Measurements from ENCODE around the gene ALOX5. TPM values are rescaled to one million over a fixed set of nuclear protein-coding genes. Genes with fewer than 3 reads are reported as not detected.

The ALOX5 gene
- total and polyA plus RNA-seq, 2 of the 4 experiments (the other 2 are of a cell fraction) = not detected

DNA sequence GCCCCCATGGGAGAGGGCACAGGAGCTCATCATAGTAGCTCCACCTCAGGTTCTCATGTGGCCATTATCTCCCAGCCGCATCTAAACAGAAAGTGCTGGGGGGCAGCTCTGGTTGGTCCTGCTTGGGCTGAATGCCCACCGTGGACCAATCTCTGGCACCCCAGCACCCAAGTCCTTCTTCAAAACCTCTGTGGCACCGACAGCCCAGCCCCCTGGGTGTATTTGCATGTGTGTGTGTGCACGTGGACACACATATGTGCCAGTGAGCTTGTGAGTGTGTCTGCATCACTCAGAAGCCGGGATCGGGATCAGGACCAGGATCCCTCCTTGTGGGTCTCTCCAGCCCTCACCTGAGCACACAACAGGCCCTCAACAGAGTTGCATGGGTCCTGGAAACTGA, 68.2 kb downstream of the ALOX5 start:
- H4K5ac ChIP-seq (ENCODE audit: low read depth, low read length) = no peak overlapping the region
- H2BK5ac ChIP-seq (ENCODE audit: low read depth, low read length, poor library complexity, severe bottlenecking) = no peak overlapping the region
- BruUV-seq (replicated peaks) = no TSS peak
- H3K56ac ChIP-seq (ENCODE audit: extremely low read depth, insufficient read depth, low read length) = no peak overlapping the region
- H2AFZ ChIP-seq (replicated peaks; ENCODE audit: low read length, poor library complexity) = no peak overlapping the region
- no CpG with 5 or more reads among the region's 6 CpGs for WGBS, 2 experiments (ENCODE audit: extremely low coverage in 2 of 2, insufficient read length in 1 of 2)
- H2AK5ac ChIP-seq (ENCODE audit: low read depth, low read length) = no peak overlapping the region
- H2BK20ac ChIP-seq (ENCODE audit: low read depth, low read length) = no peak overlapping the region
- H3K4me3 ChIP-seq (ENCODE audit: insufficient read depth, low read depth, low read length) = no peak overlapping the region
- no peak overlapping the region for H3K23ac ChIP-seq (ENCODE audit: low read depth, low read length)
- ATAC-seq (ENCODE audit: low read depth) (no peak), DNase-seq (no peak)
- no peak overlapping the region for H3K18ac ChIP-seq (ENCODE audit: low read depth, low read length)
- H3K4me2 ChIP-seq (ENCODE audit: low read depth, low read length) = no peak overlapping the region
- in situ Hi-C loops (cut with MboI; ENCODE audit: low sequenced_read_pairs) (no loop called here), intact Hi-C loops (cut with micrococcal nuclease) (no loop called here), dilution Hi-C loops (cut with HindIII; ENCODE audit: low sequenced_read_pairs, unreplicated experiment) (no loop called here)
- no peak overlapping the region for H2AK9ac ChIP-seq (replicated peaks; ENCODE audit: low read depth, low read length, poor library complexity)
- H3K9me3 ChIP-seq (ENCODE audit: control insufficient read depth, insufficient read depth, low read length) = no peaks in the 10 kb centered on the region
- H2BK120ac ChIP-seq (ENCODE audit: low read depth, low read length) = no peak overlapping the region
- TF ChIP-seq CHD1 (IDR thresholded peaks at IDR 0.05; ENCODE audit: low read depth, low read length) = no peak
- no peak for TF ChIP-seq MXI1 (IDR thresholded peaks at IDR 0.05; ENCODE audit: borderline replicate concordance, low read depth, low read length)
- TF ChIP-seq RFX5 (IDR thresholded peaks at IDR 0.05; ENCODE audit: low read depth, low read length) = no peak
- no peak for TF ChIP-seq RAD21 (IDR thresholded peaks at IDR 0.05; ENCODE audit: low read length)
- TF ChIP-seq, protein P1, sequence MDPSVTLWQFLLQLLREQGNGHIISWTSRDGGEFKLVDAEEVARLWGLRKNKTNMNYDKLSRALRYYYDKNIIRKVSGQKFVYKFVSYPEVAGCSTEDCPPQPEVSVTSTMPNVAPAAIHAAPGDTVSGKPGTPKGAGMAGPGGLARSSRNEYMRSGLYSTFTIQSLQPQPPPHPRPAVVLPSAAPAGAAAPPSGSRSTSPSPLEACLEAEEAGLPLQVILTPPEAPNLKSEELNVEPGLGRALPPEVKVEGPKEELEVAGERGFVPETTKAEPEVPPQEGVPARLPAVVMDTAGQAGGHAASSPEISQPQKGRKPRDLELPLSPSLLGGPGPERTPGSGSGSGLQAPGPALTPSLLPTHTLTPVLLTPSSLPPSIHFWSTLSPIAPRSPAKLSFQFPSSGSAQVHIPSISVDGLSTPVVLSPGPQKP (IDR thresholded peaks at IDR 0.05; ENCODE audit: borderline replicate concordance, low read depth, low read length) = no peak
- no peak for TF ChIP-seq NFE2L2 (IDR thresholded peaks at IDR 0.05; ENCODE audit: low read depth, low read length)
- TF ChIP-seq MAZ (IDR thresholded peaks at IDR 0.05; ENCODE audit: borderline replicate concordance, low read depth, low read length) = no peak
- TF ChIP-seq, protein P2, sequence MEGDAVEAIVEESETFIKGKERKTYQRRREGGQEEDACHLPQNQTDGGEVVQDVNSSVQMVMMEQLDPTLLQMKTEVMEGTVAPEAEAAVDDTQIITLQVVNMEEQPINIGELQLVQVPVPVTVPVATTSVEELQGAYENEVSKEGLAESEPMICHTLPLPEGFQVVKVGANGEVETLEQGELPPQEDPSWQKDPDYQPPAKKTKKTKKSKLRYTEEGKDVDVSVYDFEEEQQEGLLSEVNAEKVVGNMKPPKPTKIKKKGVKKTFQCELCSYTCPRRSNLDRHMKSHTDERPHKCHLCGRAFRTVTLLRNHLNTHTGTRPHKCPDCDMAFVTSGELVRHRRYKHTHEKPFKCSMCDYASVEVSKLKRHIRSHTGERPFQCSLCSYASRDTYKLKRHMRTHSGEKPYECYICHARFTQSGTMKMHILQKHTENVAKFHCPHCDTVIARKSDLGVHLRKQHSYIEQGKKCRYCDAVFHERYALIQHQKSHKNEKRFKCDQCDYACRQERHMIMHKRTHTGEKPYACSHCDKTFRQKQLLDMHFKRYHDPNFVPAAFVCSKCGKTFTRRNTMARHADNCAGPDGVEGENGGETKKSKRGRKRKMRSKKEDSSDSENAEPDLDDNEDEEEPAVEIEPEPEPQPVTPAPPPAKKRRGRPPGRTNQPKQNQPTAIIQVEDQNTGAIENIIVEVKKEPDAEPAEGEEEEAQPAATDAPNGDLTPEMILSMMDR (conservative IDR thresholded peaks at IDR 0.05; ENCODE audit: low read depth, low read length) = no peak
- TF ChIP-seq POLR2A (IDR thresholded peaks at IDR 0.05; ENCODE audit: low read depth, low read length) = no peak
- TF ChIP-seq, protein P3, sequence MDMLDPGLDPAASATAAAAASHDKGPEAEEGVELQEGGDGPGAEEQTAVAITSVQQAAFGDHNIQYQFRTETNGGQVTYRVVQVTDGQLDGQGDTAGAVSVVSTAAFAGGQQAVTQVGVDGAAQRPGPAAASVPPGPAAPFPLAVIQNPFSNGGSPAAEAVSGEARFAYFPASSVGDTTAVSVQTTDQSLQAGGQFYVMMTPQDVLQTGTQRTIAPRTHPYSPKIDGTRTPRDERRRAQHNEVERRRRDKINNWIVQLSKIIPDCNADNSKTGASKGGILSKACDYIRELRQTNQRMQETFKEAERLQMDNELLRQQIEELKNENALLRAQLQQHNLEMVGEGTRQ (IDR thresholded peaks at IDR 0.05; ENCODE audit: low read depth, low read length) = no peak
- no peak for TF ChIP-seq BHLHE40 (IDR thresholded peaks at IDR 0.05; ENCODE audit: low read depth, low read length)
- no peak for TF ChIP-seq RCOR1 (IDR thresholded peaks at IDR 0.05; ENCODE audit: insufficient replicate concordance, low read length)
- TF ChIP-seq SMC3 (IDR thresholded peaks at IDR 0.05; ENCODE audit: low read depth, low read length) = no peak
- no peak overlapping the region for H4K8ac ChIP-seq (ENCODE audit: low read depth in 2 of 2, low read length in 2 of 2)
- no peak overlapping the region for H3K27ac ChIP-seq (ENCODE audit: insufficient read depth, low read length)
- H3K36me3 ChIP-seq (ENCODE audit: control insufficient read depth, insufficient read depth, low read length) = no peaks in the 10 kb centered on the region
- CTCF ChIA-PET = no interaction called here
- H4K20me1 ChIP-seq (ENCODE audit: insufficient read depth, low read length) = no peaks in the 10 kb centered on the region
- no peak overlapping the region for H3K14ac ChIP-seq (replicated peaks; ENCODE audit: low read depth, low read length)
- H3K27me3 ChIP-seq (ENCODE audit: control insufficient read depth, insufficient read depth, low read length) = peaks cover 13% of the 10 kb centered on the region; the same call in 1 of the 2 replicates
- peaks cover 3% of the 10 kb centered on the region for H3K4me1 ChIP-seq (ENCODE audit: control insufficient read depth, insufficient read depth, low read length)
- H2BK15ac ChIP-seq (ENCODE audit: low read depth, low read length) = no peak overlapping the region
- POLR2A ChIA-PET (ENCODE audit: unreplicated experiment) = no interaction called here
- H3K9me1 ChIP-seq (ENCODE audit: insufficient read depth, low read length) = no peaks in the 10 kb centered on the region
- no peak overlapping the region for H3K9ac ChIP-seq (ENCODE audit: low read depth, low read length)
- H3K79me1 ChIP-seq (ENCODE audit: low read depth in 1 of 2, low read length in 2 of 2) = no peaks in the 10 kb centered on the region
- no peak overlapping the region for H3K4ac ChIP-seq (ENCODE audit: low read depth, low read length)
- H4K91ac ChIP-seq (ENCODE audit: insufficient read depth, low read depth, low read length) = no peak overlapping the region

Data from IMR-90 (cell line).